IPS-15b (cell line): ENCODE results near the gene ABHD17C.

Experiments used
- H3K27me3 ChIP-seq: one replicate; pipeline ENCODE4 v1.6.1; 2013; ENCODE audit warnings: low read length; ENCODE audit not compliant: control insufficient read depth, insufficient read depth
- H3K36me3 ChIP-seq: one replicate; pipeline ENCODE4 v1.6.1; 2013; ENCODE audit warnings: low read length; ENCODE audit not compliant: control insufficient read depth, insufficient read depth
- H3K4me1 ChIP-seq: one replicate; pipeline ENCODE4 v1.6.1; 2013; ENCODE audit warnings: mild to moderate bottlenecking, low read length; ENCODE audit not compliant: control insufficient read depth, insufficient read depth
- H3K4me3 ChIP-seq: one replicate; pipeline ENCODE4 v1.5.1; 2013; ENCODE audit warnings: low read depth, low read length
- H3K9ac ChIP-seq: one replicate; pipeline ENCODE4 v1.6.1; 2013; ENCODE audit warnings: low read depth, mild to moderate bottlenecking, low read length
- H3K9me3 ChIP-seq: one replicate; pipeline ENCODE4 v1.6.1; 2013; ENCODE audit warnings: mild to moderate bottlenecking, low read length; ENCODE audit not compliant: control insufficient read depth, insufficient read depth

The ABHD17C gene

DNA sequence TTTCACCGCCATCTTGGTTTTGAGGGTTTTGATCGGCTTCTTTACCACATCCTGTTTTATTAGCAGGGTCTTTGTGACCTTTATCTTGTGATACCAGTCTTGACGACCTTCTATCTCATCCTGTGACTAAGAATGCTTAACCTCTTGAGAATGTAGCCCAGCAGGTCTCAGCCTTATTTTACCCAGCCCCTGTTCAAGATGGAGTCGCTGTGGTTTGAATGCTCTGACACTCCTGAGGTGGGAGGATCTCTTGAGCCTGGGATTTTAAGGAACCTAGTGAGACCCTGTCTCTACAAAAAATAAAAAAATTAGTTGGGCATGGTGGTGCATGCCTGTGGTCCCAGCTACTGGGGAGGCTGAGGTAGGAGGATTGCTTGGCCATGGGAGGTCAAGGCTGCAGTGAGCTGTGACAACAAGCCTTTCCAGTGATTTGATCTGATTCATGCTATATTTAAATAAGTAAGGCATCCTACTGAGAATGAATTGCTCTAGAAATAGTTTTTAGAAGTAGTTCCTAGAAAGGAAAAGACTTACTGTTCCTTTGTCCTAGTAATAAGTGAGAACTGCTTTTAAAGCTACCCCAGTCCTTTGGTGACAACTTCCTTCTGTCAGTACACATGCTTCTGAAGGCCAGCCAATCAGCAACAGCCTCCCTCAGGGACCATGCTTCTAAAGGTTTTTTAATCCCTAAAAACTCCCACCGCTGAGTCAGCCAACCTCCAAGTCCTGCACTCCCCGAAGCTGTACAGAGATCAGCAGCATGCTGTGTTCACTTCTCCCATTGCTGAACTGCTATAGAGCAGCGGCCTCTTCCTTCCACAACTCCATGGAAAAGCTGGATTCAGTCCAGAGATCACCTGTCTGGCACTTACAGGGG is 75.0 kb downstream of the ABHD17C start:
- no peak overlapping the region for H3K9ac ChIP-seq
- H3K9me3 ChIP-seq, result no peaks in the 10 kb centered on the region
- no peaks in the 10 kb centered on the region for H3K36me3 ChIP-seq
- H3K4me3 ChIP-seq, result no peak overlapping the region
- no peaks in the 10 kb centered on the region for H3K4me1 ChIP-seq
- no peaks in the 10 kb centered on the region for H3K27me3 ChIP-seq

DNA sequence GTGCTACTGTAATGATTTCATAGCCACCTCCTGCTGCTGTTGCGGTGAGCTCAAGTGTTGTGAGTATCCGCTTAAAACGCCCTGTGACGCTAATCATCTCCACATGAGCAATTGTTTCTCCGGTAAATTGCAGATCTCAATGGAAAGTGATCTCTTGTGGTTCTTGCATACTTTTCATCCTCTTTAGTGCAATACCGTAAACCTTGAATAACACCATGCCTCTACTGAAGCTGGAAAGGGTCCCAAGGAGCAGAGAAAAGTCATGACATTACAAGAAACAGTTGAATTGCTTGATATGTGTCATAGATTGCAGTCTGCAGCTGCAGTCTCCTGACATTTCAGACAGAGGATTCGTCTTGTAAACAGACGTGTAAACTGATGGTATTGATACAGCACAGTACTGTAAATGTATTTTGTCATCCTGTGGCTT is 78.0 kb downstream of the ABHD17C start:
- Histone ChIP-seq H3K9ac (no peak overlapping the region), H3K36me3 (no peaks in the 10 kb centered on the region), H3K4me3 (no peak overlapping the region), H3K9me3 (no peaks in the 10 kb centered on the region), H3K27me3 (peaks cover 5% of the 10 kb centered on the region), H3K4me1 (no peaks in the 10 kb centered on the region)

DNA sequence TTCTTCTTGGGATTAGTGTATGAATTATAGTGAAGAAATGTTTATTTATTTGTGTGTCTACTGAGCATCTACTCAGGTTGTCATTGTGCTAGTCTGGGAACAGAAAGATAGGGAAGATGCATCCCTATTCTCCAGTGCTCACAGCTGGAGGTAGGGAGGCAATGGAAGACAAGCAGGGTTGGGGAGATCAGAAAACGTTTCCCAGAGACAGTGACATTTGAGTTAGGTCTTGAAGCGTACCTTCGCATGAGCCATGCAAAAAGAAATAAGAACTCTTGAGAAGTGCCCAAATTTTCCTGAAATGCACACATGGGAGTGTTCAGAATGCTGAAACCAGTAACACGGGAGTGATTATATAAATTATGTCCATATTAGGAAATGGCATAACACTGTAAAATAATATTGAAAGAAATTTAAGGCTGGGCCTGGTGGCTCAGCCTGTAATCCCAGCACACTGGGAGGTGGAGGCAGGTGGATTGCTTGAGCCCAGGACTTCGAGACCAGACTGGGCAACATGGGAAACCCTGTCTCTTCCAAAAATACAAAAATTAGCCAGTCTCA is 78.8 kb downstream of the ABHD17C start:
- Histone ChIP-seq H3K27me3 (peaks cover 12% of the 10 kb centered on the region), H3K4me3 (no peak overlapping the region), H3K4me1 (no peaks in the 10 kb centered on the region), H3K9ac (no peak overlapping the region), H3K36me3 (no peaks in the 10 kb centered on the region), H3K9me3 (no peaks in the 10 kb centered on the region)

DNA sequence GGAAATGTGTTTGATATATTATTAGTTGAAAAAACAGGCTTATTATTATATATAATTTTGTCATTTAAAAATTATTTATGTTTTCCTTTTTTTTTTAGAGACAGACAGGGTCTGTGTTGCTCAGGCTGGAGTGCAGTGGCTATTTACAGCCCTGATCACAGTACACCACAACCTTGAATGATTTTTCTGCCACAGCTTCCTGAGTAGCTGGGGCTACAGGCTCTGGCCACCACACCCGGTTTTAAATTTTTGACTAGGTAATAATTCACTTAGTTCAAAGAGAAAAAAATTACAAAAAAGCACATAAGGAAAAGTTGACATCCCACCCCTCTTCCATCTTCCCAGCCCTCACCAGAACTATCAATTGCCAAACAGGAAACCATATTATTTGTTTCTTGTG is 79.4 kb downstream of the ABHD17C start:
- no peak overlapping the region for H3K9ac ChIP-seq
- no peaks in the 10 kb centered on the region for H3K36me3 ChIP-seq
- H3K9me3 ChIP-seq, result no peaks in the 10 kb centered on the region
- no peak overlapping the region for H3K4me3 ChIP-seq
- H3K27me3 ChIP-seq, result peaks cover 14% of the 10 kb centered on the region
- no peaks in the 10 kb centered on the region for H3K4me1 ChIP-seq

DNA sequence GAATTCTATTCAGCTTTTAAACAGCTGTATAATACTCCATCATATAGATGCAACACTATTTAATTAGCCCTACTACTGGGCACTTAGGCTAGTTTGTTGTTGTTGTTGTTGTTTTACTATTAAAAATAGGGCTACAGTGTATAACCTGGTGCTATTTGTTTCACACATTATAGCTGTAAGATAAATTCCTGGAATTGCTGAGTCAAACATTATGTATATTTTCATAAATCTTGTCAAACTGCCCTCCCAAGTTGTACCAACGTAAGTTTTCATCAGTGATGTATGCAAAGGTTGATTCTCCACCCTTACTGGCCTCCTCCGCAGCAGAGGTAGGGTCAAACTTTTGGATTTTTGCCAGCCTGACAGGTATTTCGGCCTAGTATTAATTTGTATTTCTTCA is 80.2 kb downstream of the ABHD17C start:
- peaks cover 3% of the 10 kb centered on the region for H3K4me1 ChIP-seq
- H3K9me3 ChIP-seq, result no peaks in the 10 kb centered on the region
- no peak overlapping the region for H3K4me3 ChIP-seq
- no peak overlapping the region for H3K9ac ChIP-seq
- peaks cover 23% of the 10 kb centered on the region for H3K27me3 ChIP-seq
- H3K36me3 ChIP-seq, result no peaks in the 10 kb centered on the region

DNA sequence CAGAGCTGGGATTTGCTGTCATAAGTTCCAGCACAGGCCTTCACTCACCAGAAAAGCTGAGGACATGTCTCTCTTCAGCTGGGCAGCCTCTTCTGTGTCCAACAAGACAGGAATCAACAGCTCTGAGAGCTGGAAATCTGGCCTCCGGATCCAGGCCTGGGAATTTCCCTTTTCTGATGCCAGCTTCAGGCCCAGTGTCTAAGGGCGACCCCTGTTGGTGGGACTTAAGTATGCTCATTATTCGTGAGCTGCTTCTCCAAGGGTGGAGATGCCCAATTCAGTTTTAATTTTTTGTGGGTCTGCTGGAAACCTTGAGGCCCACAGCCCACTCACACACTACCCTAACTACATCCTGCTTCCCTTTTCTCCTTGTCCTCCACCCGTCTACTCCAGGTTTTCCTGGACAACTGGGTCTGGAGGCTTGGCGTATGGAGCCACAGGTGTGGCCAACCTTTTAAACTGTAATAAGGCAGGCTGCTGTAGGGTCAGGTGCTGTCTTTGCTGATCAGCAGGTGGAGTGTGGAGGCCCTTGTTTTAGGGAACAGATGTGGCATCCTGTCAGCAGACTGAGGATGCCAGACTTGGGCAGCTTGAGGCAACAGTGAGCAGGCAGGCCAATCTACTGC is 81.4 kb downstream of the ABHD17C start:
- no peak overlapping the region for H3K9ac ChIP-seq
- no peak overlapping the region for H3K4me3 ChIP-seq
- no peaks in the 10 kb centered on the region for H3K9me3 ChIP-seq
- peaks cover 3% of the 10 kb centered on the region for H3K4me1 ChIP-seq
- H3K27me3 ChIP-seq, result peaks cover 34% of the 10 kb centered on the region
- no peaks in the 10 kb centered on the region for H3K36me3 ChIP-seq

DNA sequence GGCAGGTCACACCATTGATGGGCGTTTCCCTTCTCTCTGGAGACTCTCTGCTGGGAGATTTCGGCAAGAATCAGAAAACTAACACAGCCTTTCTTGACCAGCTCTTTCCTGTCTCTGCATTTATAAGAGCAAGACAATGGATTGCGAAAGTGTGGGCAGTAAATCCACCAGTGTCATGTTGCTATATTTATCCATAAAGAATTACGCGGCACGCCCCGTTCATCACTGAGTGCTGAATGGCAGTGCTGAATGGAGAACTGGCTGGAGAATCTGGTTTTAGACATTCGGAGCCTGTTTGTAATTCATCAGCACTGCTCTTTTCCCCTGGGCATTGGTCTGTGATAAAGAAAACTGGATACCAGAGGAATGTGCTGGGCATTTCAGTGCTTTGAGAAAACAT is 82.0 kb downstream of the ABHD17C start:
- no peak overlapping the region for H3K9ac ChIP-seq

DNA sequence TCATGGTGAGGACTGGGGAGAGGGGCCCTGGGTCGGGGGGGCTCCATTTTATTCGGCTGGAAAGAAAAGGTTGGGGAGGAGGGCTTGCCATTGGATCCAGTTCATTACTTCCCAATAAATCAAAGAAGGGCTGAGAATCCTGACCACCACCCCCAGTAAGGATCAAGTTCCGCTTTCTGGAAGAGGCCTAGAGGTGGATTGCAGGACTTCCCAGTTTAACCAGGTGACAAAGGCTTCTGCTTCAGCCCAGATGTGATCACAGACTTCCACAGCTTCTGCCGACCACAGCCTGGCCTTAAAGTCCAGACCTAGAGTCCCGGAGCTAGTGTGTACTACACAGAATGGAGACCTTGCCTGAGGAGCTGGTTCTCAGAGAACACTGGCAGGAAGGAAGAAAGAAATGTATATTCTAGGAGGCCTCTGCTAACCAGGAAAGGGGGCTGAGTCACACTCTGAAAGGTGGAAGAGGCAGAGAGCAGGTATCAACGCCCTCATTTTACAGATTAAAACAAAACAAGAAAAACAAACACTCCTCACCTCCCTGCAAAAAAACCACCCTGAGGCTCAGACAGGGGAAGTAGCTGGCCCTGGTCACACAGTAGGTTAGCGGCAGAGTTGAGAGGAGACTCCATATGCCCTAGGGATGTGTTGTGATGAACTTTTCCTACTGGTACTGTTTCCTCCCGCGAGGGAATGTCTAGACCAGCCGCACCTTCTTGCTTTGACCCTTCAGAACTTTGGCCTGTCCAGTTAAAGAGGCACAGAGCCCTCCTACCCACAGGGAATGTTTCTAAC is 82.9 kb downstream of the ABHD17C start:
- H3K4me1 ChIP-seq, result peaks cover 3% of the 10 kb centered on the region
- H3K27me3 ChIP-seq, result peaks cover 48% of the 10 kb centered on the region
- H3K36me3 ChIP-seq, result no peaks in the 10 kb centered on the region
- H3K9ac ChIP-seq, result no peak overlapping the region
- no peak overlapping the region for H3K4me3 ChIP-seq
- no peaks in the 10 kb centered on the region for H3K9me3 ChIP-seq

More for the DNA sequence above, 82.0 kb downstream of the ABHD17C start:
- Histone ChIP-seq H3K27me3 (peaks cover 40% of the 10 kb centered on the region), H3K4me1 (peaks cover 3% of the 10 kb centered on the region), H3K36me3 (no peaks in the 10 kb centered on the region), H3K4me3 (no peak overlapping the region), H3K9me3 (no peaks in the 10 kb centered on the region)

DNA sequence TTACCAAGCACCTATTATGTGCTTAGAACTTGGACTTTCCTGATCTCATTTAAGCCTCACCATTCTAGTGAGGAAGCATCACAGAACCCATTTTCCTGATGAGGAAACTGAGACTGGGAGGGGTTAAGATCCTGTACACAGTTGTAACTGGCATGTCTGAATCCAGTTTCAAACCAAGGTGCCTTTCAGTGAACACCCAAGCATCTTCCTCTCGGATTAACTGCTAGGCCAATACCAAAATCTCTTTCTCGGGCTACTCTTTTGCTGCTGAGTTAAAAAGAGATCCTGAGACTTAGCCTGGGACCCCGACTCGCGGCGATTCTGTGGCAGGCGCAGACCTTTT is 83.5 kb downstream of the ABHD17C start:
- peaks cover 3% of the 10 kb centered on the region for H3K4me1 ChIP-seq
- peak overlapping the region; percentile 47 for H3K4me3 ChIP-seq
- H3K9me3 ChIP-seq, result no peaks in the 10 kb centered on the region
- H3K9ac ChIP-seq, result no peak overlapping the region
- H3K36me3 ChIP-seq, result no peaks in the 10 kb centered on the region
- peaks cover 48% of the 10 kb centered on the region for H3K27me3 ChIP-seq

DNA sequence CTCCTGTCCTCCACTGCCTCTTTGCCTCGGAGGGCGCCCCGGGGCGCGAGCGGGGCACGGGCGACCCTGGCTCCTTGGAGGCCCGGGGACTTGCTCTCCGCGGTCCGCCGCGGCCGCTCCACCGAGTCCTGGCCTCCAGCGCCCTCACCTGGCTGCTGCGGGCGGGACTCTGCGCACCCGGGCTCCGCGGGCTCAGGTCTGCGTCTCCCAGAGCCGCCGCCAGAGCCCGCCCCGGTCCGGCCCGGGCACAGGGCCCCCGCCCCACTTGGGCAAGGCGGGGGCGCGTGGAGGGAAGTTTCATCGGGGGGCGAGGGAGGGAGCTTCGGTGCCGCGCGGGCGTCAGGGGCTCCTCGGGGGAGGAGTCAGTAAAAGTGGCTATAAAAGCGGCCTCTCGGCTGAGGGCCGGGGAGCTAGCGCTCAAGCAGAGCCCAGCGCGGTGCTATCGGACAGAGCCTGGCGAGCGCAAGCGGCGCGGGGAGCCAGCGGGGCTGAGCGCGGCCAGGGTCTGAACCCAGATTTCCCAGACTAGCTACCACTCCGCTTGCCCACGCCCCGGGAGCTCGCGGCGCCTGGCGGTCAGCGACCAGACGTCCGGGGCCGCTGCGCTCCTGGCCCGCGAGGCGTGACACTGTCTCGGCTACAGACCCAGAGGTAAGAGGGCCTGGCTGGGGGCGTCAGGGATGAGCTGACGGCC is 84.0 kb downstream of the ABHD17C start, which contains the start of gene CEMIP:
TSS of gene CEMIP (plus strand) at position 407 of the 694 bp plus-strand sequence. CDS start 94,510 bp downstream, outside the sequence.
- no peak within 1 kb of the TSS for H3K9ac ChIP-seq
- H3K9me3 ChIP-seq, result no peaks in the 10 kb centered on the region
- H3K4me1 ChIP-seq, result peaks cover 3% of the 10 kb centered on the region
- peaks cover 48% of the 10 kb centered on the region for H3K27me3 ChIP-seq
- no peaks in the 10 kb centered on the region for H3K36me3 ChIP-seq
- peak within 1 kb of the TSS; percentile 70 for H3K4me3 ChIP-seq
